Lower leg skin (tissue), 4 donors: ENCODE measurements around the gene TRAPPC12. TPM values are rescaled to one million over a fixed set of nuclear protein-coding genes. Genes with fewer than 3 reads are reported as not detected.

Source experiments
- DNase-seq, 2 donors: peaks; one replicate each; pipeline ENCODE4 v3.0.0-alpha.2; 2019; ENCODE audit warnings: low spot score in 2 of 2
- H3K4me3 ChIP-seq: fragments of 200-600 bp; sonication (generic); 2 replicates; pipeline ENCODE4 v1.5.1; 2017; ENCODE audit warnings: mild to moderate bottlenecking, low read depth; ENCODE audit not compliant: poor library complexity, severe bottlenecking
- POLR2A ChIP-seq, 2 donors: fragments of 450-650 bp; IDR thresholded peaks; one replicate each; pipeline ENCODE4 v1.6.1; 2016 to 2017; ENCODE audit warnings: antibody characterized with exemption in 2 of 2, mild to moderate bottlenecking in 1 of 2, moderate library complexity in 1 of 2
- WGBS, 2 donors: methylation state at CpG; one replicate each; pipeline ENCODE4 v1.1.5; 2018; 5-methylcytosine and 5-hydroxymethylcytosine counted together
- intact Hi-C: fragments of 100-400 bp; cut with DNase I; formaldehyde crosslinking; loops from one replicate; pipeline ENCODE4 v1.15.0; 2023; ENCODE audit warnings: low total_unique reads
- total RNA-seq, 4 donors: library from RNA; depleted of rRNA; stranded (reverse); fragments of >200 nt; gene quantifications; one replicate each; pipeline ENCODE4 v1.1.0, GENCODE V29; 2016
- TF ChIP-seq, protein P1 (sequence below), 3 donors: fragments of 450-650 bp; IDR thresholded peaks; one replicate each; pipeline ENCODE4 v1.5.1; 2016; ENCODE audit warnings: antibody characterized with exemption in 3 of 3, mild to moderate bottlenecking in 3 of 3, moderate library complexity in 2 of 3

TRAPPC12 gene
- total RNA-seq, 4 donors from 2014 or later = 79.4 to 139 (median 121) TPM

DNA sequence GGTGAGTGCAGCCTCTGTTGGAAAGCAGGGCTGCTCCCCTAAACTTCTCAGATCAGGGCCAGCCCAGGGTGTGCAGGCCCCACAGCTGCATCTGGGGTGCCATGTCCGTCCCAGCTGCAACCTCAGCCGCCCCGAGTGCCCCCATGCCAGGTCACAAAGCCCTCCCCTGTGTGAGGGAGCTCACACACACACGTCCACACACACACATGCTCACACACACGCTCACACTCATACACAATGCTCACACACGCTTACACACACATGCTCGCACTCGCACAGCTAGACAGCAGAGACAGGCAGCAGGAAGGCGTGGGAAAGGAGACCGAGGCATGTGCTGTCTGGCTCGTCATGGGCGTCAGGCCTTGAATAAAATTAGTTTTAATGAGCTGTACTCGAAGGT, 84.5 kb downstream of the TRAPPC12 start:
- intact Hi-C loops = no loop called here
- WGBS, 2 donors = 89 to 94% methylated on average over 13 of the region's 13 CpGs
- H3K4me3 ChIP-seq = no peak overlapping the region
- no peak for DNase-seq
- TF ChIP-seq, protein P1, sequence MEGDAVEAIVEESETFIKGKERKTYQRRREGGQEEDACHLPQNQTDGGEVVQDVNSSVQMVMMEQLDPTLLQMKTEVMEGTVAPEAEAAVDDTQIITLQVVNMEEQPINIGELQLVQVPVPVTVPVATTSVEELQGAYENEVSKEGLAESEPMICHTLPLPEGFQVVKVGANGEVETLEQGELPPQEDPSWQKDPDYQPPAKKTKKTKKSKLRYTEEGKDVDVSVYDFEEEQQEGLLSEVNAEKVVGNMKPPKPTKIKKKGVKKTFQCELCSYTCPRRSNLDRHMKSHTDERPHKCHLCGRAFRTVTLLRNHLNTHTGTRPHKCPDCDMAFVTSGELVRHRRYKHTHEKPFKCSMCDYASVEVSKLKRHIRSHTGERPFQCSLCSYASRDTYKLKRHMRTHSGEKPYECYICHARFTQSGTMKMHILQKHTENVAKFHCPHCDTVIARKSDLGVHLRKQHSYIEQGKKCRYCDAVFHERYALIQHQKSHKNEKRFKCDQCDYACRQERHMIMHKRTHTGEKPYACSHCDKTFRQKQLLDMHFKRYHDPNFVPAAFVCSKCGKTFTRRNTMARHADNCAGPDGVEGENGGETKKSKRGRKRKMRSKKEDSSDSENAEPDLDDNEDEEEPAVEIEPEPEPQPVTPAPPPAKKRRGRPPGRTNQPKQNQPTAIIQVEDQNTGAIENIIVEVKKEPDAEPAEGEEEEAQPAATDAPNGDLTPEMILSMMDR (IDR thresholded peaks at IDR 0.05) = no peak
- no peak for TF ChIP-seq POLR2A (IDR thresholded peaks at IDR 0.05)

DNA sequence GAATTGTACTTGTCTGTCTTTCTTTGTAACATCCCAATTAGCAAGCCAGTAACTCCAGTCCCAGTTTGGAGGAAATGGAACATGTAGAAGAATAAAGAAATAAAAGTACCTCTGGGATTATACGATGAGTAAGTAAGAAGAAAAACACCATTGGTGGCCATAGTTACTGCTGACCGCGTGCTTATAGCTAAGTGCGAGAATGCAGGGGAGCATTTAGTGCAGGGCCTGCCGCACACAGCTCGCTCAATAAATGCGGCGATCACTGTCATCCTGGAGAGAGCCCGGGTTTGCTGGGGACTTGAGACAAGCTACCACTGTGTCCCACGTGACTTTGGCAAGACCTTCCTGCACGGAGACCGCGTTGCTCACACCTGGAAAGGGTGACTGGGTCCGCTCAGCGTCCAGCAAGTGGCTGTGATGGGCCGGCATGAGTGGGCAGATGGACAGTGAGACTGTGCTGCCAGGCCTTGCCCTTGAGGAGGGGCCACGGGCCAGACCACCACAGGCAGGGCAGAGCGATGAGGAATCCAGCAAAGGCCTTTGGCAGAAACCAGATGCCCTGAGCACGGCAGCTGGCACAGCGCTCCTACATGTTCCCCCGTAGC, 85.0 kb downstream of the TRAPPC12 start:
- WGBS, 2 donors = 94 to 95% methylated on average over 20 to 21 of the region's 21 CpGs
- intact Hi-C loops = no loop called here
- TF ChIP-seq, protein P1 (IDR thresholded peaks at IDR 0.05) = no peak
- no peak for TF ChIP-seq POLR2A (IDR thresholded peaks at IDR 0.05)
- H3K4me3 ChIP-seq = no peak overlapping the region
- no peak for DNase-seq

DNA sequence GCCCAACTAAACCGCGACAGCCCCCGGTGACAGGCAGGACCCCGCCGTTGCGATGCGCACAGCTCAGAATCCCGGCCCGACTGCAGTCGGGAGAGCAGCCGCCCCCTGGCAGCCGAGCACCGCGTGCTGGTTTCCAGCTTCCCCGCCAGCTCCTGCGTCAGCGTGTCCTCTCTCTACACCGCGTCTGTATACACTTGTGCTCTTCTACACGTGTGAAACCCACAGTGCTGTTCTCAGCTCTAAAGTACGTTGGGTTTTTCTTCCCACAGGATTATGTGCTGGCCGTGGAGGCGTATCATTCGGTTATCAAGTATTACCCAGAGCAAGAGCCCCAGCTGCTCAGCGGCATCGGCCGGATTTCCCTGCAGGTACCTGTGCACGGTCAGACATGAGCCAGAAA, 85.8 kb downstream of the TRAPPC12 start:
- TF ChIP-seq POLR2A (IDR thresholded peaks at IDR 0.05) = no peak
- intact Hi-C loops = no loop called here
- H3K4me3 ChIP-seq = no peak overlapping the region
- WGBS, 2 donors = 92 to 93% methylated on average over 28 of the region's 28 CpGs
- no peak for DNase-seq

DNA sequence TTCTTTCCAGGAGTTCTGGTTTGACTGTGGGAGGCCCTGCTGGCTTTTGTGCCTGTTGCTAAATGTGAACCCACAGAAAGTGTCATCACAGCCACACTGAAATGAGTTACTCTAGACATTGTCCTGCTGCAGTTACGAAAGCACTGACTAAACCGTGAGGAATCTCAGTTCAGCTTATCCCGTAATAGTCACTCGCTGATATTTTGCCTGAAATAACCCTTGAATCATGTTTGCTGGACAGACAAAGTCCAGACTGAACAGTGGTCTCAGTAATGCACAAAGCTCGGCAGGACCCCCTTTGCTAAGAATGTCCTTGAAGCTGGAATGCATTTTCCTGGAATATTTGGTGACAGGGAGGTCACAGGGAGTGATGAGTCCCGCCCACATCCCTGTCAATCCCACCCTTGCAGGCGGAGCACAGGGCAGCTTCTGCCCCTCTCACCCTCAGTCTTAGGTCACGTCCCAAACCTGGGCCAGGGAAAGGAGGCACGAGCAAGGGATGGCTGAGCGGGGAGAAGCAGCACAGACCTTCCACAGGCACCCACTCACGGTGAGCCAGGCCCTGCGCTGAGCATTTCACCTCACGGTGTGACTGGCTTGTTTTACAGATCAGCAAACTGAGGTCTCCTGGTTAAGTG, 86.5 kb downstream of the TRAPPC12 start:
- no peak overlapping the region for H3K4me3 ChIP-seq
- TF ChIP-seq, protein P1 (IDR thresholded peaks at IDR 0.05) = no peak
- TF ChIP-seq POLR2A (IDR thresholded peaks at IDR 0.05) = no peak
- intact Hi-C loops = no loop called here
- 90 to 92% methylated on average over 13 of the region's 13 CpGs for WGBS, 2 donors
- DNase-seq = no peak

DNA sequence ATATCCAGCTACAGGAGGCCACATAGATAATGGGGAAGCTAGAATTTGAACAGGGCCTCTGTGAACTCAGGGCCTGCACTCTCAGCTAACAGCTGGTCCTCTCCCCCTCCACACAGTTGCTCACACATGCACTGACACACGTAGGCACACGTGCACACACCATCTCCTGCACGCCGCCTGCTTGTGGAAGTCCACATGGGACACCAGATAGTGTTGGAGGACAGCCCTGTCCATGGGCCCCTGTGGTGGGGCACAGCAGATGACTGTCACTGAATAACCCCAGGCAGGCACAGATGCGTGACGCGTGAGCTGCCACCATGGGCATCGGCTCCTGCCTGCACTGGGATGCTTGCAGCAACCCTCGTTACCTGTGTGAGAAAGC, 87.0 kb downstream of the TRAPPC12 start:
- no peak for TF ChIP-seq POLR2A (IDR thresholded peaks at IDR 0.05)
- WGBS, 2 donors = 90 to 97% methylated on average over 9 of the region's 9 CpGs
- intact Hi-C loops = no loop called here
- no peak for DNase-seq
- no peak overlapping the region for H3K4me3 ChIP-seq

DNA sequence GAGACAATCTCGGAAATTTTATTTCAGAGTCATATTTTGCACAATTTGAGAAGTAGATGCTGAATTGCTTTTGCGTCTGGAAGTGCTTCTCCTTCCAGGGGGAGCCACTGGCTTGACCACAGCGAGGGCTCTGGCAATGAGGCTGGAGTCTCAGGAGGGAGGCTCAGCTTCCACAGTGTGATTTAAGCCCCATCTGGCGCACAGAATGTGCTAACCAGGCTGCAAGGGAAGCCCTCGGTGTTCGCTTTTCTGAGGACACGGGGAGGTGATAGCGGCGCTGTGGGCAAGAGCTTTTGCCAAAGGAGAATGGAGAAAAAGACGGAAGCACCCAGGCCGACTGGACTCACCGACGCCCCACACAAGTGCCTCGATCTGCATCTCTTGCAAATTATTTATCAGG, 87.5 kb downstream of the TRAPPC12 start:
- intact Hi-C loops = no loop called here

More for the DNA sequence above, 87.5 kb downstream of the TRAPPC12 start:
- no peak for TF ChIP-seq POLR2A (IDR thresholded peaks at IDR 0.05)
- TF ChIP-seq, protein P1 (IDR thresholded peaks at IDR 0.05) = no peak
- DNase-seq = no peak
- WGBS, 2 donors = 90 to 92% methylated on average over 14 of the region's 14 CpGs
- no peak overlapping the region for H3K4me3 ChIP-seq
